Raji (cell line): ENCODE results near the gene PLEKHG4.

ENCODE experiments used
- POLR2A ChIP-seq: IDR thresholded peaks from 2 replicates; pipeline ENCODE4 v1.6.1; 2011; ENCODE audit warnings: low read depth, low read length, control low read depth; ENCODE audit not compliant: insufficient read depth

The PLEKHG4 gene

GRCh38 chr16:67286441-67287235, 7.3 kb downstream of the PLEKHG4 start:
- no peak for TF ChIP-seq POLR2A

GRCh38 chr16:67287960-67288359, 8.6 kb downstream of the PLEKHG4 start:
- TF ChIP-seq POLR2A, result no peak

- no peak for TF ChIP-seq POLR2A
Measured at GRCh38 chr16:67291461-67291860, 12.1 kb downstream of the PLEKHG4 start.

DNA sequence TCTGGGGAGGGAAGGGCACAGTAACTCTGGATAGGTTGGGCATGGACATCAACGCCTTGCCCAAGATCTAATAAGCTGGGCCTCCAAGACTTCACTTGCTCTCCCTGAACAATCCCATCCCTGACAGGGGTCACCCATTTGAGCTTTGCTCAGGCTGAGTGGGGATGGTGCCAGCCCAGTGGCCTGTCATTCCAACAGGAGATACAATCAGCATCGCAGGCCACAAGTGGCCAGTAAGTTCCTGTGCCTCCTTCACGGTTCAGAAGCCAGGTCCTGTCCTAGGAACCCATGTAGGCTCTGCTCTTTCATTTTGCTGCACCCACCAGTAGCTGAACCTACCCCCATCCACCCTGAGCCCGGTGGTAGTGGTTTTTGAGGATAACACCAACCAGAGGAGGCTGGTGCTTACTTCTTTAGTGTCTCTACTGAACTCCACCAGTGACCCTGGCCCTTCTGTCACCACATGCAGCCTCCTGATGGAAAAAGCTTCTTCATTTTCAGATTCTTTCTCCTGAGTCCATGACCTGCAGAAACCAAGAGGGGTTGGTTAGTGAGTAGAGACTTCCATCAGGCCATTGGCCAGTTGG, 14.9 kb downstream of the PLEKHG4 start:
- TF ChIP-seq POLR2A, result no peak

DNA sequence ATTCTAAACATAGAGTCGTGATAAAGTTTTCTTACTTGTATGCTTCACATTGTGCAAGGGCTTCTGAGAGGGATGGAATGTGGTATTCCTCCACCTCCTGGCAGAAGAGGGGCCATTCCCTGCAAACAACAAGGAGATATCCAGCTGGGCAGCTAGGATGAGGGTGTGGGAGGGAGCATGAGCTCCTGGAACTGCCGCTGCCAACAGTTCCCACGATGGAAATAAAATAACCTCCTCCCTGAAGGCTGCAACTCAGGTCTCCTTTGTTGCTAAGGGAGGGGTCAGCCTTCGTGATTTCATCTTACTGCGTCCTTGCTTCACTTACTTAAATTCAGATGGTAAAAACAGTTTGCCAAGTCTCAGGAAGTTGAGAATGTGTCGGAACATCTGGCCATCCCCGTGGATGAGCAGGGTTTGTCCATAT, 15.6 kb downstream of the PLEKHG4 start:
- no peak for TF ChIP-seq POLR2A

DNA sequence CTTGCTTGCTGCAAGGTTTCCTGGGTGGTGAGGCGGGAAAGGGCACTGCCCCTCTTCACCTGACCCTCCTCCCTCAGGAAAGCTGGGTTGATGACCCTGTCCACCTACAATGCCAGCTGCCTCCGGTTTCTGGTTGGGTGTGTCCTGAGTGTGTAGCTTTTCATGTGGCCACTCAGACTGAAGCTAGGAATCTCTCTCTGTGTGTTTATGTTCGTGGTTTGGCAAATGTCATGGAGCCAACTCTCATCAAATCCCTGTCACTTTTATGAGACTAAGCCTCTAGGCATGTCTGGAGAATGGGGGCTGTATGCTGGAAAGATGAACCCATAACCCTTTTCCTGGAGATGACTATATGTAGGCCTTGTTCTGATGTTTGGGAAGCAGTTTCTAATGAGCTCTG, 17.1 kb downstream of the PLEKHG4 start:
- TF ChIP-seq POLR2A, result no peak

- no peak for TF ChIP-seq POLR2A
Measured at GRCh38 chr16:67298277-67298676, 18.9 kb downstream of the PLEKHG4 start.

- no peak for TF ChIP-seq POLR2A
Measured at GRCh38 chr16:67299269-67299668, 19.9 kb downstream of the PLEKHG4 start.

GRCh38 chr16:67301080-67301782, 21.9 kb downstream of the PLEKHG4 start:
- TF ChIP-seq POLR2A, result no peak

GRCh38 chr16:67302076-67302475, 22.7 kb downstream of the PLEKHG4 start:
- no peak for TF ChIP-seq POLR2A

DNA sequence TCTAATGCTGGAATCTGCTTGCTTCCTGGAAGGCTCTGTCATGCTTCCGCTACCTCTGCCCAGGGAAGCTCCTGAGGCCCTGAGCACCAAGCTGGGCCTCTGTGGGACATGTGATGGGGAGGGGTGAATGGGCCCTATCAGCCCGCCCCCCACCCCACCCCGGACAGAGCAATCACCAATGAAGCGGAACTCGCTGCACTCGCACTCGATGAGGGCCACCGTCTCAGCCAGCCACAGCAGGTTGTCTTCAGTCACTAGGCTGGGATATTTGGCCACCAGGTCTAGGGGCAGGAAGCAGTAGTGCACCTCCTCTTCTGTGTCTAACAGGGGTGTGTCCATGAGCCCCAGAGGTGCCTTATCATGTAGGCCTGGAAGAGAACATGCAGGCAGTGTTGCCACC, 23.6 kb downstream of the PLEKHG4 start:
- TF ChIP-seq POLR2A, result no peak

DNA sequence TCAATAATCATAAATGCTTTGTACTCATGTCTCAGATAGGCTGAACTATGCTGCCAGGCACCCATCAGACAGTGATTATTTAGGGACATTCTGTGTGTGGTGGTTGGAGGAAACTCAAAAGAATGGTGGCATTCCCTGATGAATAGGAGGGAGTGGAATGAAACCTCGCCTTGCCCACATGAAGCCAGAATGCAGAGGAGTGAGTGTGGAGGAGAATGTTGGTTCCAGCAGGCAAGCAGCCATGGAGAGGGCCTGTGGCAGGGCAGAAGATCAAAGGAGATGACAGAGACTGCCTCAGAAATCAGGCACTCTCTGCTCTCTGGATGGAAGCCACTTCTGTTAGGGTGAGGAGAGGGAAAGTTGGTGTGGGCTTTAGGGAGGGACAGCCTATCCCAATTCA, 24.7 kb downstream of the PLEKHG4 start:
- TF ChIP-seq POLR2A, result no peak

- TF ChIP-seq POLR2A, result no peak
Measured at GRCh38 chr16:67305216-67306071, 26.1 kb downstream of the PLEKHG4 start.

DNA sequence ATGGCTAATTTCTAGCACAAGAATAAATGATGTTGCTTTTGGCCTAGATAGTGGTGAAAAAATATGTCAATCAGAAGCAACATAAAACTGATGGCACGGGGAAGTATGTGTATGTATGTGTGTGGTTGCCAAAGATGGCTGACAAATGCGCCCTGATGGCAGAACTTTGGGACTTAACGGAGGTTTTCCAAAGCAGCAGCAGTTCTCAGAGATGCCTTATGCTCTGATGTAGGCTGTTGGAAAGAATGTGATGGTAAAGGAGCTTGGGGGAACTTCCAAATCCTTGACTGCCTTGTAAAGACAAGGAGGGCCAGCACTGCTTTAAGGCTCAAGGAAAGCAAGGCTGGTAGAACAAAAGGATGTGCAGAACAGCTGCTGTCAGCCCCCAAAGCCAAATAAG, 31.2 kb downstream of the PLEKHG4 start:
- no peak for TF ChIP-seq POLR2A
